HG03064 (cell line): ENCODE results near the gene SLC16A3.
"Not testable (repeated sequence)": the region's sequence is repeated elsewhere in the genome, so short reads cannot be mapped to it uniquely, and the experiment has no call there.

ENCODE experiments used
- ATAC-seq: cut with Tn5 transposase; IDR thresholded peaks from one replicate; pipeline ENCODE4 v1.9.1; 2021; ENCODE audit warnings: low read depth; ENCODE audit not compliant: unreplicated experiment

SLC16A3 gene

DNA sequence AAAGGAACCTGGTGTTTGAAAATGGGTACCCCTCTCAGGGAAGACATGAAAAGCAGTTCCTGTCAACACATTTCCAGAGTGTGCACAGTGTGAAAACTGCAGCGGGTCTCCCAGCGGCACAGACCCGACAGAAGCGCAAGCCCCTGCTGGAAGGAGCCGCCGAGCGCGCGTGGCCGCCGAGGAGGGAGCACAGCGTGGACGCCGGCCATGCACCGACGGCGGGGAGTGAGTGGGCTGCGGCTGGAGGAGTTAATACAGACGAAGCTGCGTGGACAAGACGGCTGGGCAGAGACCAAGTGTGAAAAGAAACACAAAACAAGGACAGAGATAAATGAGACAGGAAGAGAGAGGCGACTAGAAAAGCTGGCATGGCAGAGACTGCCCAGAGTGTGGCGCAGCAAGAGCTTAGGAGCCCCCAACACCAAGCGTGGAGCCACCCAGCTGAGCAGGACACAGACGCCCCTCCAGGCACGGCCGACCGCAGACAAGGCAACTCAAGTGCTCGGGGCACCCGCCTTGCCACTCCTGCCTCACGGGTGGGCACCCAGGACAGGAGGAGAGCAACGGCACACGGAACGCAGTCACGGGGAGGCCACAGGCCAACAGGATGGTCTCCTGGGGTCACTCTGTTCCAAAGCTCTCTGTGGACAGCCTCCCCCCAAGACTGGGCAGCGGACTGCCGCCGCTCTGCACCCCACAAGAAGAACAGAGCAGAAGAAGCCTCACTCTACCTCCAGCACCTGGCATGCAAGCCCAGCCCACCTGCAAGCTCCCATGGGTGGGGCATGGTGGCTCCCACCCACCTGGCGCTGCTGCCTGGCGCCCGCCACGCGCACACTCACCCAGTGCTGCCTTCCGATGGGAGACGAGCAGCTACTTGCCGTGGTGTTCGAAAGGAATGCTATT is 16.5 kb downstream of the SLC16A3 start:
- no peak for ATAC-seq

DNA sequence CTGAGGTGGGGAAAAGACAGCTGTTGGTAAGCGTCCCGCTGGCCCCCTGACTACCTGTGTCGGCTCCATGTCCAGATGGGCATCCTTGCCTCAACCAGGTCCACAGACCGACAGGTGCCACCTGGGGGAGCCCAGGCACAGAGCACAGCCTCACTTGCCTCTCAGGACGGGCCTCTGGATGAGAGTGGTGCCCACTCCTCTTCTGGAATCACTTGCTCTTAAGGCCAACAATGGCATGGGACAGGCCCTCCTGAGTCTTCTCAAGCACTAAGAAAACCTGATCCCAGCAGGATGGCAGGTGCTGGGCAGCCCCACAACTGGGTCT is 17.2 kb downstream of the SLC16A3 start:
- ATAC-seq, result no peak

DNA sequence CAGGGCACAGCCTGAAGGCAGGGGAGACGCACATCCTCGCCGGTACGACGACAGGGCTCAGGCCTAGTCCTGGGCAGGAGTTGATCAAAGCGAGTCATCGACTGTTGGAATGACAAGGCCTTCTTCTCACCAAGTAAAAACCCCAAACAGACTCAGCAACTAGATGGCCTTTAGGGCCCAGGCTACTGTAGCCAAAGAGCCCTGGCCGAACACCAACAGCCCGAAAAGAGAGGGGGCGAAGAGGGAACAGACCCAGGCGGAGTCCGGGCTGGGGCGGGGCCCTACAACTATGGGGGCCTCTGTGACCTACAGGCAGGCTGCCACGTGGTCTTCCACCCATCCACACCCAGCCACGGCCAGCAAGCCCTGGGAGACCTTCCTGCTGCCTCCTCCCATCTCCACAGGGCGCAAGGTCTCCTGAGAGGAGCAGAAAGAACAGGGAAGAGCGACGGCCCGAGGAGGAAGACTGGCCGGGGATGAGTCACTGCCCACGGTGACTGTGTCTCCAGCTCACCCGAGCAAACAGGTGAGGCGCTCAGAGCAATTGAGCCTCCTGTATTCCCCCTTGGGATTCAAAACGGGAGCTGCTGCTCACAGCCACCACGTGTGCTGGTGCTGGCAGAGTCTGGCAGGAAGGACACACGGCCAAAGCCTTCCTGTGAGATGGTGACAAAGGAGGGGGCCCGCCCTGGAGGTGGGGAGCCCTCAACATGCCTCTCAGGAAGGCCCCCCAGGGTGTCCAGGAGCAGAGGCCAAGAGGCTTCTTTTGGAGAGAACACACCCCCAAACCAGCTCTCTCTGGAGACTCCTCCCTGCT is 17.7 kb downstream of the SLC16A3 start:
- no peak for ATAC-seq

DNA sequence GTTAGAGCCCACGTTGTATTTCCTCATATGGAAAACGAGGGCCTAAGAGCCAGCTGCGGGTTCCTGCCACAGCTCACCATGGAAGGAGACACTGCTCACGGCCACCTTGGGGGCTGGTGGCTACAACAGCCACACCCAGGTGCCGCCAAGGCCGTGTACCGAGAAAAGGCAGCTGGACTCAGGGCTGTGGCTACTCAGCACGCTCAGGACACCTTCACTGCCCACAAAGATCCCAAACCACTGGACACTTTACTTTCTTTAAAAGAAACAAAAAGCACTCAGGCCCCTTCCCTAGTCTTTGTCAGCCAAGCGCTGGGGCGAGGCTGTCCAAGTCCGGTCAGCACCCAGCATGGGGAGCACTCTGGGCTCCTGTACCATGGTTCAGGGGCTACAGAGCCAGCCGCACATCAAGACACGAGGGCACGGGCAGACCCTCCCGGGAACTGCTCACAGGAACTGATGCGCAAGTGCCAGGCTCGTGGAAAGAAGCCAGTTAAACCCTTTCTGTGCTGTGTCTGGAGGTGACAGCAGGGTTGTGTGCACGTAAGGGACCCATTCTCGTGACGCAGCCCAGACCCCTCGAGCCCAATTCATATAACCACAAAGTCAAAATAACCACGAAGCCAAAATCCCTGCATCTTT is 18.5 kb downstream of the SLC16A3 start:
- no peak for ATAC-seq

DNA sequence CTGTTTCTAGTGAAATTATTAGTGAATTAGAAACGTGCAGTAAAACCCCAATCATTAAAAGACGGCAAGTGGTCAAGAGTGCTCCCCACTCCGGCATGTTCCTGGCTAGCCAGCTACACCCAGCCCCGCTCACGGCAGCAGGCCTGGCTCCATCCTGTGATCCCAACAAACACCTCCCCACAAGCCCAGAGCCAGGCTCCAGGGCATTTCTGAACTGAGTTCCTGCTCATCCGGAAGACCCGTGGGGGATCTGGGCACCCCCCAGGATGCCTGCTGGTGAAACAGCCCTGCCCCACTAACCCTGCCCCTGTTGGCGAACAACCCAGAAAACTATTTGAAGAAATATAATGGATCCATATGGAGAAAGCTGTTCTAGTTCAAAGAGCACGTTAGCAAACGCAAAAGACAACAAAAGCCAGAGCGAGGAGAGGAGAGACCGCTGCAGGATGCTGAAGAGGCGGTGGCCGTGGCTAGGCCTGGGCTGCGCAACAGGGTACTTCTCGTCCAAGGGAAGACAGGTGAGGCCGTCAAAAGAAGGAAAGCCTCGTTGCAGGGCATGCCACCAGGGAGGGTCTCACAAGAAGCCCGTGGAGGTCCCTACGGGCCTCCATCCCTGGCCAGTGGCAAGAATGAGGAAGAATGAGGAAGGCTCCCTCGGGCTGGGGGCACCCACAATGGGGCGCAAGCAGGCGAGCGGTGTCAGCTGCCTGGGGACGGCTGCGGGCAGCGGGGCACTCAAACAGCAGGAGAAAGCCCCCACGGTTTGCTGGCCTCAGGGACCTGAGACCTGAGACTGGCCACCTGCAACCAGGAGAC is 19.2 kb downstream of the SLC16A3 start:
- ATAC-seq, result no peak

DNA sequence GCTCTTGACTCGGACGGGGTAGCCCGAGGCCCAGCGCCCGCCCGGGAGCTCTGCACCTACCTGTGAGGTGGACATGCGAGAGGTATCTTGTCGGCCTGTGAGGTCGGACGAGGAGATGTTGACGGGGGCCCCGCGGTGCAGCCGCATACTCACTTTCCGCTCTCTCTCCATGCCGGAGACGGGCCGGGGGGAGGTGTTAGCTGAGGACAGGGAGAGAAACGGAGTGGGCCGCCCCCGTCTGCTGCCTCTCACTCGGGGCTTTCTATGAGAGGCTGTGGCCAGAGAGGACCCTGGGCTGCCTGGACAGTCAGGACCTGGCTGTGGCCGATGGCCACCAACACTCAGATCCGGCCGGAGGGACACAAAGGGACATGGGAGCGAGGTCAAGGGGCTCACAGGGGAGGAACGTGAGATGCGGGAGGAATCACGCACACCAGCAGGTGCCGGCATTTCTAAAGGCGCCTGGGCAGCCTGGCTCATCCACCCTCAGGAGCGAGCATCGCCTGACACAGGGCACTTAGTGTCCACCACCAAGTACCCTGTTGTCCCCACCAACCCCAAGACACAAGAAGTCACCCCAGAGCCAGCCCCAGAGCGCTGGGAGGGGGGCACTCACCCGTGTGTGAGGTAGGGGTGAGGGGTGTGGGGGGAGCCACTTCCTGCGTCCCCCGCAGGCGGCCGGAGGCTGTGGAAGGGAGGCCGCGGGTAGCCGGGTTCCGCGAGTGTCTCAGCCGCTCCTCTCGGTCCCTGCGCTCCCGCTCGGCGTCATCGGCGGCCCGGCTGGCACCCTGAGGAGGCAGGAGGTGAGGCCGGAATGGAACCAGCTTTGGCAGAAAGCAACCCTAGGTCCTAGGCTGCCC is 20.2 kb downstream of the SLC16A3 start:
- no peak for ATAC-seq

DNA sequence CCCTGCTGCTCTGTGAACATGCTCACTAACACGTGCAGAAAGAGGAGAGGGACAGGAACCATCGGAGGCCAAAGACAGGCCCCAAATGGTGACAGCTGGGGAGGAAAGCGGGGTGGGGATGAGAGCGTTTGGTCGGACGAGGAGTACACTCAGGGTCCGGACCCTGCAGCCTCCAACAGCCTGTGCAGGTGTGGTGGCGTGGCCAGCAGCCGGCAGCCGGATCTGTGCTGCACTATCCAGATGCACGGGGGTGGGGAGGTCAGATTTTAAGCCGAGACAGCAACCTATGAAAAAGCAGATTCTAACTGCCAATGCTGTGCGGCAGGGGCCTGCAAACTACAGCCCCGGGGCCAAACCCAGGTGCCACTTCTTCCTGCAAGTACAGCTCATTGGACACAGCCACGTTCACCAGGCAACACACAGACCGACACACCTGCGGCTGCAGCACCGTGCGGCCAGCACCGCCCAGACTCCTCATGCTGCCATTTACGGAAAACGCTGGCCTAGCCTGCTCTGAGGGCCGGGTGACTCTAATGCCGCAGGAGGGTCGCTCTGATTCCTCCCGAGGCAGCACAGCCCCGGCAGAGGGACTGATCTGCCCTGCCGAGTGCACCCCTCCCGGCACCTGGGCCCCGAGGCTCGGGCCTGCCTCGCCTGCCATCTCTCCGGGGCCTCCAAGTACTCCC is 21.2 kb downstream of the SLC16A3 start:
- ATAC-seq, result no peak

DNA sequence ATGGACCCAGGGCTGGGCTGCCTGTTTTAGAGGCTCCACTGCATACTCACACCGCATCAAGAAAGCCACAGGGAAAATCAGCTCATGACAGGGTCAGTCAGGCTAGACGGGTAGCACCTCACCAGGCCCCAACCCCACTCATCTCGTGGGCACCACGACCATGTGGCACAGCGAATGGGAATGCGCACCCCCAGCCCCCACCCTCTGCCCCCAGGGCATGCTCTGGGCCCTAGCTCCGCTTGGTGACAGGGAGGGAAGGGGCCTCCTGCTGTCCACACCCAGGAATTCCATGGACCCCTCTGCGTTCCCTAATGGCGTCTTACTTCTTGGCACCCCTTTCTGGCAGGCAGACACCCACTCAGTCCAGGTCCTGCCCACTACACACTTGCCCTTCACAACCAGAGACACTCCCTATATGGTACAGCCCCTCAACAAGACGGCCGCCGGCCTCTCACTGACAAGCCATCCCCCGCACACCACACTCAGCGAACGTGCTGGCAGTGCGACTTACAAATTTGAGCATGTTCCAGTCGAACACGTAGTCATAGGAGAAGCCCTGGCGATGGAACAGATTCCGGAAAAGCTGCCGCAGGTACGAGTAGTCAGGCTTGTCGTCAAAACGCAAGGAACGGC is 22.1 kb downstream of the SLC16A3 start:
- no peak for ATAC-seq

DNA sequence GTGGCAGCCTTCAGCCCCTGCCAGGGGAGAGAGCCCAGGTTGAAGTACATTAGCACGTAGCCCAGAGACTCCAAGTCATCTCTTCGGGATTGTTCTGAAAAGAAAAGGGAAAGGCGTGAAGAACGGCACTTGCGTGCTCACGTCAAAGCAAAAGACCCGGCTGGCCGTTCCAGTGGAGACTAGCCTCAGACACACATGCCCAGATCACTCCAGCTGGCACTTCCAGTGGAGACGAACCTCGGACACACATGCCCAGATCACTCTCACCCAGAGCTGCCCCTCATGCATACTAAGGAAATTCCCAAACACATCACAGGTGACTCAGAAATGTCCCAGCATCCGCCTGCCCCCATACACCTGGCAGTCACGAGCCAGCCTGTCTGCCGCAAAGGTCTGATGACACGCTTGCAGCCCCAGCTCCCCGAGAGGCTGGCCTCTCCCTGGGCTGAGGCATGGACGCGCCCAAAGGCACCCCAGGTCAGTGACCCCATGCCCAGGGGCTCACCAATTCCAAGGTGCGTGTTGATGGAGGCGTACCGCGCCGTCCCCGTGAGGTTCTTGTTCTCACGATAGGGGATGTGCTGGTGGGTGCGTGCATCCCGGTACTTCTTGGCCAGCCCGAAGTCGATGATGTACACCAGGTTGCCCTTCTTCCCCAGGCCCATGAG is 23.8 kb downstream of the SLC16A3 start:
- ATAC-seq, result no peak

DNA sequence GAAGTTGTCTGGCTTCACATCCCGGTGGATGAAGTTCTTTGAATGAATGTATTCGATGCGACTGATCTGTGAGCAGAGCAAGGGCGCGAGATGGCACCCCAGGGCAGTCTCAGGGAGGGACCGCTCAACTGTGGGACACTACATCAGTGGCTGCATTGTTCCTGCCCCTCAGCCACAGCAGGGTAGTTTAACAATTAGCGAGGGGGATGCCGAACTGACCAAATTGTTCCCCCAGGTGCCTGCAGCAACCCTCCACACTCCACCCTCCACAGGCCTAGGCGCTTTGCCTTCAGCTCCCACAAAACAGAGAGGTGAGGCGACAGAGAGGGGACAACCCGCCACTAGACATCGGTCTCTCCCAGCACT is 24.3 kb downstream of the SLC16A3 start:
- ATAC-seq, result no peak

DNA sequence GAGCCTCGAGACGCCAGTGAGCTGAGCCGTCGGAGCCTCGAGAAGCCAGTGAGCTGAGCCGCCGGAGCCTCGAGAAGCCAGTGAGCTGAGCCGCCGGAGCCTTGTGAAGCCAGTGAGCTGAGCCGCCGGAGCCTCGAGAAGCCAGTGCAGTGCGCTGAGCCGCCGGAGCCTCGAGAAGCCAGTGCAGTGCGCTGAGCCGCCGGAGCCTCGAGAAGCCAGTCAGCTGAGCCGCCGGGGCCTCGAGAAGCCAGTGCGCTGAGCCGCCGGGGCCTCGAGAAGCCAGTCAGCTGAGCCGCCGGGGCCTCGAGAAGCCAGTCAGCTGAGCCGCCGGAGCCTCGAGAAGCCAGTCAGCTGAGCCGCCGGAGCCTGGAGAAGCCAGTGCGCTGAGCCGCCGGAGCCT is 25.3 kb downstream of the SLC16A3 start:
- not testable (repeated sequence) for ATAC-seq

DNA sequence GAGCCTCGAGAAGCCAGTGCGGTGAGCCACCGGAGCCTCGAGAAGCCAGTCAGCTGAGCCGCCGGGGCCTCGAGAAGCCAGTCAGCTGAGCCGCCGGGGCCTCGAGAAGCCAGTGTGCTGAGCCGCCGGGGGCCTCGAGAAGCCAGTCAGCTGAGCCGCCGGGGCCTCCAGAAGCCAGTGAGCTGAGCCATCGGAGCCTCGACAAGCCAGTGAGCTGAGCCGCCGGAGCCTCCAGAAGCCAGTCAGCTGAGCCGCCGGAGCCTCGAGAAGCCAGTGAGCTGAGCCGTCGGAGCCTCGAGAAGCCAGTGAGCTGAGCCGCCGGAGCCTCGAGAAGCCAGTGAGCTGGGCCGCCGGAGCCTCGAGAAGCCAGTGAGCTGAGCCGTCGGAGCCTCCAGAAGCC is 25.9 kb downstream of the SLC16A3 start:
- not testable (repeated sequence) for ATAC-seq

DNA sequence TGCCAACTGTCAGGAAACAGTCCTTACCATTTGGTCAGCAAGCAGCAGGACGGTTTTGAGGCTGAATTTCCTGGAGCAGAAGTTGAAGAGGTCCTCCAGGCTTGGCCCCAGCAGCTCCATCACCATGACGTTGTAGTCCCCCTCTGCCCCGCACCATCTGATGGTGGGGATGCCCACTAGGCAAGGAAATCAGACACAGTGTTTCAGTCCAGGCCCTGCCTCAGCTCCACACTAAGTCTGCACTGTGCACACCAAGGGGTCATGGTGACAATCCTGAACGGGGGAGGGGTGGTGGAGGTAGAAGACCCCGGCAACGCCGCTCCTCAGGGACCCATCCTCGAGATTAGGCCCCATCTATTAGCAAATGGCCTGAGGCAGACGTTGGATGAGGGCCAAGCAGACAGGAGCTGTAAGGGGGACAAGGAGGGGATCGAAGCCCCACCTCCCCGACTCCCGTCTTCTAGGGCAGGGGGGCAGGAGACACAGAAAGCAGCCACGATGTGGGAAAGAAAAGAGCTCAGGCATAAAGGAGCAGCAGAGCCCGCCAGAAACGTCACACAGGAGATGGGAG is 26.6 kb downstream of the SLC16A3 start:
- no peak for ATAC-seq

DNA sequence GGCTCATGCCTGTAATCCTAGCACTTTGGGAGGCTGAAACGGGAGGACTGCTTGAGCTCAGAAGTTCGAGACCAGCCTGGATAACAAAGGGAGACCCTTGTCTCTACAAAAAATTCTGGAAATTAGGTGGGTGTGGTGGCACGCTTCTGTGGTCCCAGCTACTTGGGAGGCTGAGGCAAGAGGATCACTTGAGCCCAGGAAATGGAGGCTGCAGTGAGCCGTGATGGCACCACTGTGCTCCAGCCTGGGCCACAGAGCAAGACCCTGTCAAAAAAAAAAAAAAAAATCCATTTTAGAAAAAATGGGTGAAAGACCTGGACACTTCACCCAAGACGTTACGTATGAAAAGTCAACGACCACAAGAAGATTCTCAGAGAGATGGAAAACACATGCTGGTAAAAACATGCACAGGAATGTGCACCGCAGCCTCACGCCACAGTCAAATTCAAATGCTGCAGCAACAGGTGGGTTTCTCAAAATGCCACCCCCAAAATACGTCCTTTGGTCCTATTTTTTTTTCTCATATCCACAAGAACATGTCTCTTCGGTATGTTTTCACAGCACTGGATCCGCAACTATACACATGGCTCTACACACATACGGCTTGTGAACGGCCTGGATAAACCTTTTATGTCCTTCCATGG is 27.5 kb downstream of the SLC16A3 start:
- ATAC-seq, result no peak

DNA sequence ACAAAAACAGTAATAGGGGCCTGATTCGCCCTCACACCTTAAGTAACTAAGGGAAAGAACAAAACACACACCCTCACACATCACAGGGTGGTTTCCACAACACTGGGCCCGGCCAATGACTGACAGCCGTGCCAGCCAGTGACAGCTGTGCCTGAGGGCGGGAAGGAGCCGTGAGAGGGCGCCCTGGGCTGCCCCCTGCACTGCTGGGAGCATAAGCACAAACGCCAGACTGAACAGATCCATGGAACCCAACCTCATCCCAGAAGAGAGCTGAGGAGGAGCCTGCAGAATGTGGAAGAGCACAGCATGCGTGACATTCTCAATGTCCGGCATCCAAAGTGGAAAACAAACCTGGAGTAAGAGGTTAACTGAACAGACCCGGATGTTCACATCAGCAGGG is 28.6 kb downstream of the SLC16A3 start:
- ATAC-seq, result no peak

DNA sequence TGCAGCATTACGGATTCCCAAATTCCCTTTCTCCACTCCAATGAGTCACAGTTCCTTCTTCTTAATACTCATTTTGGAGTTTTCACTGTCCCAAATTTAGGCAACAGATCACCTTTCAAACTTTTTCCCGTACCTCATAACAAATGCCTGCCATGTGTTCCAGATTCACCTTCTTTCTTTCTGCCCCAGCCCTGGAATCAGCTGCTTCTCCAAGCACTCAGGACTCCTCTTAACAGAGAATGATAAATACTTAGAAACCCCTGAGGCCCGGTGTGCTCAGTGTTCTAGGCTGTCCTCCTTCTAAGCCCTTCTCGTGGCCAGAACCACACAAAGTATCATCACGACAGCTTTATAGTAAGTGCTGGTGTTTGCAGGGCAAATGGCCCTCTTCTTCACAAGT is 29.7 kb downstream of the SLC16A3 start:
- ATAC-seq, result no peak
